HuH-7 (cell line): ENCODE results near the gene CAPN13.
"Not testable (repeated sequence)": the region's sequence is repeated elsewhere in the genome, so short reads cannot be mapped to it uniquely, and the experiment has no call there.

Experiments
- DNase-seq: peaks from one replicate; pipeline ENCODE4 v3.0.0; 2011; ENCODE audit warnings: low spot score

CAPN13 gene

DNA sequence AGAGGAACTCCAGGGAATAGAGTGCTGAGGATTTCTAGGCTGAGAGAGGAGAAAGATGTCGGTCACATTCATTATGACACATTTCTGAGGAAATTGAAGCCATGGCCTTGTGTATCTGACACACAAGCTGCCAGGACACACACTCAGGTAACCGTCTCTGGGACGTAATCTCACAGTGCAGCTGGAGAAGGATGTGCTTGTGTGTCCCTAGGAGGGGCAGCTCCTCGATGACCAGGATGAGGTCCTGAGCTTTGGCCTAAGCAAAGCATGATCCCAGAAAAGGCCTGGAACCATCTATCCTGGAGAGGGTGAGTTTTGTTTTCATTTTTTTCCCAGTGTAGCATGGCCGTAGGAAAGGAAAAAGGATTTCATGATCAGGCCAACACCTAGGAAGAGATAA, 102.2 kb downstream of the CAPN13 start:
- no peak for DNase-seq

DNA sequence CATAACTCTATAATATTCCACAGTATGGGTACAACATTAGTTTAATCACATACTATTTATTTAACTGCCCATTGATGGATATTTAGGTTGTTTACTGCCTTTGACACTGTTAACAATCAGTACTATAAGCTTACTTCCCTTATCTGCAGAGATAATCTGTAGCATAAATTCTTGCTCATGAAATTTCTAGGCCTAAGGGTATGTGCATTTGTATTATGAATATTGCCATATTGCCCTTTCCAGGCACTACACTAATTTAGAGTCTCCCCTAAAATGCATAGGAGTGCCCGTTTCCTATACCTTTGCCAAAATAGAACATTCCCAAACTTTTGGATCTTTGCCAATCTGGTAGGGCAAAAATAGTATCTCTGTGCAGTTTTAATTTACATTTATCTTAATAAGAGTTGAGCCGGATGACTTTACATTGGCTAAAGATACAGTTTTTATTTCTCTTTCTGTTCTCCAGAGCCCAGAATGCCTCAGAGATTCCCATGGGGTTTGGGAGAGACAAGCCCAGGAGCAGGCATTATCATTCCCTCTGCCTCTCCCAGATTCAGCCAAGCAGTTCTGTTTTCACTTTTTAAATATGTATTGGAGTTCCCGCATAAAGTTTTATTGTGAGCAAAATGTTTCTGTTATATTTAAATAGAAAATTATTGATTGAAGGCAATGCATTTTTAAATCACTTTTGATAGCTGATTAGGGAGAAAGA, 102.8 kb downstream of the CAPN13 start:
- DNase-seq: no peak

DNA sequence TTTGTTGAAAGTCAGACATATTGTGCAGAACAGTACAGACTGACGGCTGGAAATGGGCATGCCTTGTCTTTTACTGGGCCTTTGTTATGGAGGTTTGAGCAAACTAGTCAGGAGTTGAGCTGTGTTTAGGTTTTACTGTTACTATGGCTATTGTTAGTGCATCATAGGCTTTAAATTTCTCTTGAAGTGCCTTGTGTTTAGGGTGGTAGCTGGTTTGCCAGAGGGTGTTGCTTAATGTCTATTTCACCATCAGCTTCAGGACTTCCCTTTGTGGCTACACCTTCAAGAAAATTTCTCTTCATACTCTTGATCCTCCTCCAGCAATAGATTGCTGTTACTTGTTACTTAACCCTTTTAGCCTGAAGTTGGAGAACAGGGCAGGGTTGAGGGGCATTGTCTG, 104.6 kb downstream of the CAPN13 start:
- no peak for DNase-seq

DNA sequence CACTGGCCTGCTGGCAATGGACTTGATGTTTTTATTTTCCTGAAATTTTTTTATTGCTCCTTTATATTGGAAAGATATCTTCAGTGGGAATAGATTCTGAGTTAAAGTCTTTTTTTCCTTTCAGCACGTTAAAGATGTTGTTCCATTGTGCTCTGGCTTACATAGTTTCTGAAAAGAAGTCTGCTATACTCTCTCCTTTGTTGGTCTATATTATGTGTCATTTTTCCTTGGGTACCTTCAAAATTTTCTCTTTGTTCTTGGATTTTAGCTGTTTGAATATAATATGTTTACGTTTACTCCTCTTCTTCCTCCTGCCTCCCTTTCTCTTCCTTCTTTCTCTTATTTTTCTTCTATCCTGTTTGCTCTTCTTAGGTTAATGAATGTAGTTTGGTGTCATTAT, 105.5 kb downstream of the CAPN13 start:
- DNase-seq: no peak

DNA sequence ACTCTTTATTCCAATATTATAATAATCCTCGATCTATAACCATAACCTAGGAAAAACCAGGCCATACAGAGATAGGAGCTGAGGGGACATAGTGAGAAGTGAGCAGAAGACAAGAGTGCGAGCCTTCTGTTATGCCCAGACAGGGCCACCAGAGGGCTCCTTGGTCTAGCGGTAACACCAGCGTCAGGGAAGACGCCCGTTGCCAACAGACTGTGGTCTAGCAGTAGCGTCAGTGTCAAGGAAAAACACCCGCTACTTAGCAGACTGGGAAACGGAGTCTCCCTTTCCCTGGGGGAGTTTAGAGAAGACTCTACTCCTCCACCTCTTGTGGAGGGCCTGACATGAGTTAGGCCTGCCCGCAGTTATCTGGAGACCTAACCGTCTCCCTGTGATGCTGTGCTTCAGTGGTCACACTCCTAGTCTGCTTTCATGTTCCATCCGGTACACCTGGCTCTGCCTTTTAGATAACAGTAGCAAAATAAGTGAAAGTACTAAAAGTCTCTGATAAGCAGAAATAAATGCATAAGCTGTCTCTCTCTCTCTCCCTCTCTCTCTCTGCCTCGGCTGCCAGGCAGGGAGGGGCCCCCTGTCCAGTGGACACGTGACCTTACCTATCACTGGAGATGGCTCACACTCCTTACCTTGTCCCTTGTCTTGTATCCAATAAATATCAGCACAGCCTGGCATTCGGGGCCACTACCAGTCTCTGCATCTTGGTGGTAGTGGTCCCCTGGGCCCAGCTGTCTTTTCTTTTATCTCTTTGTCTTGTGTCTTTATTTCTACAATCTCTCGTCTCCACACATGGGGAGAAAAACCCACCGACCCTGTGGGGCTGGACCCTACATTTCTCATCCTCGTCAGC, 109.8 kb downstream of the CAPN13 start:
- not testable (repeated sequence) for DNase-seq

DNA sequence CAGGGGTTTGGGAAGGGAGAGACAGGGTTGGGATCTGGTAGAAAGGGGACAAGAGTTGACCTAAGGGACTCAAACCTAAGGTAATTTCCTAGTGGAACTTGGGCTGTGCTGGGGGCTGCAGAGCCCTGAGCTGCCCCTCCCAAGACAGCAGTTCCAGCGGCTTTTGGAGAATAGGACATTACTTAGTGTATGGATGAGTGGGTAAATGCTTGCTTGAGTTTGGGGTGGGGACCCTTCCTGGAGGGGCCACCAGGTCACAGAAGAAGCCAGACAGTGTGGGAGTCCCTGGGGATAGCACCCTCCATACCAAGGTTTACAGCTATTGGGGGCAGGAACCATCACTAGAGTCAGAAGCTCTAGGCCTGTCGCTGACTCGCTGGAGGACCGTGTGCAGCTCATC, 111.5 kb downstream of the CAPN13 start:
- DNase-seq: no peak

DNA sequence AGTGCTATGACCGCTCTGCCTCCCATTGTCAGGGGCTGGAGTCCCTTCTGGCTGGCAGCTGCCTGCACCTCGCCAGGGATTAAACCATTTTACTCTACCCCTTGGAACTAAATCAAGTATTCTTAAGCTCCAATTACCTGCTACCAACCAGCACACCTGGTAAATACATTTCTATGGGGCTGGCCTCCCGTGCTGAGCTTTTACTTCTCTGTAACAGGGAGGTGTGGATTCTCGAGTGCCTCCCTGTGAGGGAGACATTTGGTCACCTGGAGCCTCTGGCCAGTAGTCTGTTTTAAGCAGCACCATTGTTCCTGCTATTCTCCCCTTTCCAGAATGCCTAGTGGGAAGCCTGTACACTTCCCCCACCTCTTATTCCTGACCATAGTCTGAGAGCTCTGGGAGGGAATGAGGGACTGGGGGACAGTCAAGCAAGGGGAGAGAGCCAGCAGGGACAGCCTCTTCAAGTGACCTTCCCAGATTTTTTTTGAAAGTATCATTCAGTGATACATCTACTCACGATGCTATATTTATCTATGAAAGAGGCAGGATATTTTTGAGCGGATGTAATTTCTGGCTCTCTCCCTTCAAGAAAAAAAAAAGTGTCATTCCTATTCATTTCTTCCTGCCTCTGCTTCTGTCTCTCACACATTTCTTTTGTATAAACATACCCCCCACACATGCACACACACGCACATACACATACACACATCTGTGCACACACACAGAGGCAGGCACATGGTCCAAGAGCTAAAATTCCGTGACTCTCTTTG, 112.8 kb downstream of the CAPN13 start:
- no peak for DNase-seq

DNA sequence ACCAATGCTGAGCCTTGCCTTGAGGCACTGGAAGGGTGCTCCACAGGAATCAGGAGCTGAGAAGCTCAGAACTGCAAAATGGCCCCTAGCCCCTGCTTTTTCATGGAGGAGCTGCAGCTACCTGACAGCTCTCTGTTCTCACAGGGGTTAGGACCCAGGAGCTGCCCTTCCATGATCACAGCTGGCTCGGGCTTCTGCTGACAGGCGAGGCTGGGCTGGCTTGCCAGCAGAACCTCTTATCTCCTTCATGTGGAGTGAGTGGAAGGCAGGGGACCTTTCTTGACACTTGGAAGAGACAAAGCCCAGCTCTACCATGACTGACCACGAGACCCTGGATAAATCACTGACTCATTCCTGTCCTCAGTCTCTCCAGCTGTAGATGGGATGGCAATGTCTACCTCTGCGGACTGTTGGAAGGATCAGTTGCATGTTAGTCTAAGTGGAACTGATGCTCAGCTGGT, 113.4 kb downstream of the CAPN13 start:
- DNase-seq: no peak

DNA sequence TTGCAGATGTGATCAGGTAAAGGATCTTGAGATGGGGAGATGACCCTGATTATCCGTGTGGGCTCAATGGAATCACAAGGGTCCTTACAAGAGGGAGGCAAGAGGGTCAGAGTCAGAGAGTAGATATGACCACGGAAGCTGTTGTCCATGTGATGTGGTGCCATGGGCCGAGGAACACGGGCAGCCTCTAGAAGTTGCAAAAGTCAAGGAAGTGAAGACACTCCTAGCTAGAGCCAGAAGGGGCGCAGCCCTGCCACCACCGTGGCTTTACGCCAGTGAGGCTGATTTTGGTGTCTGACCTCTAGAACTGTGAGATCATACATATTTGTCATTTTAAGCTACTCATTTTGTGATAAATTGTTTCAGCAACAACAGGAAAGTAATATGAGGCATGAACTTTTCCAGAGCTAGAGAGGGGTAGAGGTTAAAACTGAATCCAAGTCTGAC, 114.4 kb downstream of the CAPN13 start:
- no peak for DNase-seq

DNA sequence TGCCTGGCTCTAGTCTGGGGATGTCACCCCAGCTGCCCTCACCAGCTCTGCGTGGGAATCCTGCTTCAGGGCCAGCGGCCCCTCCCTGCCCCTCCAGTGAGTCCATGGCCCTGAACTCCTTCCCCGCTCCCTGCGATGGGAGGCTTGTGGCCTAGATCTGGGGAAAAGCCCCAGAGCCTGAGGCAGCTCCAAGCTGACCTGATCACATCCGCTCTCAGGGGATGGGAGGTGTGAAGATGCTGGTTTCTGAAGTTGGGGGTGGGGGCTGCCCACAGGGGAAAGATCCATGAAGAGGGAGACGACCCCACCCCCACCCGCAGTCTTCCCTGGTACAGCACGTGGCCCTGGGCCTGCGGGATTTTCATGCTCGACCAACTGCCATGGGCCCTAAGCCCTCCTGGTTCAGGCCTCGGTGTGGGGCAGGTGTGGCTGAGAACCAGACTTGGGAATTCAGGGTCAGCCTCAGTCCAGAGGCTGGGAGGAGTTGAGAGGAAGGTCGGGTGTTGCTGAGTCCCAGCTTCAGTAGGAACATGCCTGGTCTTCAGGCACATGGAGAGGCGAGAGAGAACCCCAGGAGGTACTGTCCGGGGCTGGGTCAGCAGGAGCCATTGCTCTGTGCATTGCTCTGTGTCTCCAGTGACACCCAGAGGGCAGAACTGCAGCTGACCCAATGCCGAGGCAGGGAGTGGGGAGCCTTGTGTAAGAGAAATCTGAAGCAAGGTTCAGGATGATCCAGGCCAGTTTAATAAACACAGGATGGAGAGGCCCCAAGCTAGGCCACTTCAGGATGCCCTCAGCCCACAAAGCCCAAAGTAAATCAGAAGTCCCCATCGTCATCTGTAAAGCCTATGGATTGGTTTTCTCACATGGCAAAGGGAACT, 115.1 kb downstream of the CAPN13 start:
- no peak for DNase-seq

DNA sequence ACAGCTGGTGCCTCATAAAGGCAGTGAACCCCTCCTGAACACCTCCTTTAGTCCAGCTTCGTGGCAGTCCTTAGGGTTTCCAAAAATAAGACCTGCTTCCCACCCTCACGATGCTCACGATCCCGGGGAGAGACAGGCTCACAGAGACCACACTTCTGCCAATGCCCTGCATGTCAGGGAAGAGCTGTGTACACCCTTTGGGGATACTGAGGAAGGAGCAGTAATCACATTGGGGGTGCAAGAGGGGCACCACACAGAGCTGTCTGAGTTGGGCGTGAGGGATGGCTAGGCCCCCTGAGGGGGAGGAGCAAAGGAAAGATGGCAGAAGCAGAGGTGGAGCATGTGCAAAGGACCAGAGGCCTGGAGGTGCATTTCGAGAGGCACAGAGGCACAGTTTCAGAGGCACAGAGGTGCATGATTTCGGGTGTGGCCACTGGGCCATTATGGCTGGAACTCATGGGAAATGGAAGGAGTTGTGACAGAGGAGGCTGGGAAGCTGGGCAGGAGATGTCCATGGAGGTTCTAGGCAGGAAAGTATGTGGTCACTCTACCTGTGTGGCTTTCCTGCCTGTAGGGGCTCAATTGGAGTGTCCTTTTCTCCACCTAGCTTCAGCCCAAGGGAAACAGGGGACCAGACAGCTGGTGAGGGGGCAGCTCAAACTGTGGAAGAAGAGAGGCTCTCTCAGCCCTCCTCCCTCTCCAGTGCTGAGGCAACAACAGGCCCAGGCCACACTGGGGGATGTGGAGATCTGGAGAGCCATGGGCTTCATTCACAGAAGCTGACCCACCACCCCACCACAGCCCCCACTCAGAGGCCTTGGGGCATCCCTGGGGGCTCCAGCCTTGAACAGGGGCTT, 115.9 kb downstream of the CAPN13 start:
- DNase-seq: no peak

DNA sequence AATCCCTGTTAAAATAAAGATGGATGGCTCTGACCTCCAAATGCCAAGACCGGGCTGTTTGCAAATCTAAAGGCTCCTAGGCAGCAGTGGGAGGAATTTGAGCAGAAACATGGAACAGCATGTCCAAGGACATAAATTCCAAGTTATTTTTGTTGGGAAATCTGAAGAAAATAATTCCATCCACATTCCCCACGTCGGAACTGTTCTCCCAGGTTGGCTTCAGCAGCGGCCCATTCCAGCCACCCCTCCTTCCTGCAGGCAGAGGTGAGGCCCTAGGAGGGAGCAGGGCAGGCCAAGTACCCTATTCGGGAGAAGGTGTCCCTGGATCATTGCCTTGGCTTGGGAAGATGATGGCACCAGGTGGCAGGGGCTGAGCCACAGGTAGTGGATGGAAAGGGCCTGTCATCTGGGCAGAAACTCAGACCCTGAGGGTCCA, 117.1 kb downstream of the CAPN13 start:
- DNase-seq: no peak

DNA sequence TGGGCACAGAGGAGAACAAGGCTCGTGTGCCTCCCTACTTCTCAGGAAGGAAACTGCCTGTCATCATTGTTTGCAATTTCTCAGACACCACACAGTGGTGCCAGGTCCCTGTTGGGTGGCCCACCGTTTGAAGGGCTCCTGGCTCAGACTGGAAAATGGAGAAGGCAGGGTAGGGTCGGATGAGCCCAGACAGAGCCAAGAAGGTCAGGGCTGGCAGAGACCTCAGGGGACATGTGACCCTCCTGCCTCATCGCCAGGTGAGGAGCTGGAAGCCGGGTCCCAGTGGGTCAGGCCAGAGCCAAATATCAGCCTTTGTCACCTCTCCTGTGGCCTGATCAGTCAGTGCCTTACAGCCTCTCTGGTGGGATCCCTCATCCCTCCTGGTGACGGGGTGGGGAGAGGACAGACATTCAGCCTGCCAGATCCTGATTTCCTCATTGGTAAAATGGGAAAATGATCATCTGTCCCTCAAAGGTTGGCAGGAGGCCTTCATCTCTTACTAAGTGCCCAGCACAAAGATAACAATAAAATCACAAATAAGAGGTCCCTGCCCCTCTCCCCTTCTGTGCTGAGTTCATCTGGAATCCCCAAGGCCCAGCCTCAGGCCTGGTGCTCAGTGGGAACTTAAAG, 117.6 kb downstream of the CAPN13 start:
- no peak for DNase-seq

DNA sequence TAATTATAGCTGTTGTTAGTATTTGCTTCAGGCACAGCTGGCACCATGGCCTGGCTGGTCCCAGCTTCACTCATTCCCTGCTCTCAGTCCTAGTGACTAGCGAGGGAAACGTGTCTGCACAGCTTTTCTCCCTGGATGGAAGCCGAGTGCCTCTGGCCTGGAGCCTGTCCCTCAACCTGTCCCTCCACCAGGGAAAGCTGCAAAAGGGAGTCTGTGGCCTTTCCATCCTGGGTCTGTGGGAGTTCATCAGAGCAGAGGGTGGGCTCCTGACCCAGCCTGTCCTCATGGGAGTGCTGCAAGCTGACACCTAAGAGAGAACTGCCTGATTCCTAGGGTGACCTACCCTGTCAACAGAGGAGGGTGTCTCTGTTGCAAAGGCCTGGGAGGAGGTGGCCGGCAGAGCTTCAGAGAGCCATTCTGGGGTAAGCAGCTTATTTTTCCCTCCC, 118.3 kb downstream of the CAPN13 start:
- DNase-seq: no peak

DNA sequence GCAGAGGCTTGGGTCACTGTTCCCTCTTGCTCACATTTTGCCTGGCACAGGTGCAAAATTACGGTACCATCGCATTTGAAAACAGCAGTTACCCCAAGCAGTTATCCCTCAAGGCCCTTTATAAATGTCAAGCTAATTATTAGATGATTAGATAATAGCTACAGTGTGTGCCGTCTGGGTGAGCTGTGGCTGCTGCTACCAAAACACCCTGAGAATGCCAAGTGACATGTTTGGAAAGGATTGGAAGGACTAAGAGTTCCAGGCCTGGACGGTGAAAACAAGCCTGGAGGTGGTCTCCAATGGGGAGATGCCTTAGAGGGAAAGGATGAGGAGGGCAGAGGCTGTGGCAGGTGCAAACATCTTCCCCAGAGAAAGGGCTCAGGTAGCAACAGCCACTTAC, 120.6 kb downstream of the CAPN13 start:
- DNase-seq: no peak

DNA sequence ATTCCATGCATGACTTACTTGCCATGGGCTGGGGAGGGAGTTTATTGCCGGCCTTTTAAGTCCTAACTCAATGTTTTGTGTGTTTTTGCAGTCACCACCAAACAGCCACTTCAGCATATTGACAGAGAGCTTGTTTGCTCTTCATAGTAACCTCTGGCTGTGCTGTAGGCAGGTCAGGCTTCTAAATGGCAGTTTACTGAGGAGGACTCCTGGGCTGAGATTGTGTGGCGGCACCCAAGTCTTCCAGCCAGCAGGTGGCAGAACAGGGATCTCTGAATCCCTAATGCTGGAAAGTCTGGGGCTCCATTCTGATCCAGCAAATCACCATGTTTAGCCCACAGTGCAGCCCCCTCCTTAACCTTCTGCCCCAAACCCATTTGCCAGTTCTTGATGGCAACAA, 121.2 kb downstream of the CAPN13 start:
- peak; percentile 58 for DNase-seq

DNA sequence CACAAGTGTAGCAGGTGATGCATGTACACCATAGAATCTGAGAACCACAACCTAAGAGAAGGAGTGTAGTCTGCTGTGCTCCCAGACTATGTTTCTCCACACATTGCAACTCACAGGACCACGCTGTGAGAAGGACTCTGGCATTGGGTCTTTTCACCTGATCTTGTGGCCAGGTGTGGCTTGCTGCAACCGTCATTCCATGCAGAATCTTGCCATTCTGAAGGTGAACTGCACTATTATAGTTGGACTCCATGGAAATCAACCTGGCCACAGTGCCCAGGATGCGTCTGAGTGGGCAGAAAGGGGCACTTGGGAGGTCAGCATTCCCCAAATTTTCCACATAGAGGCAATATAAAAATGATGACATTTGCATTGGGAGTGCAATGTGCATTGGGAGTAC, 122.2 kb downstream of the CAPN13 start:
- no peak for DNase-seq

DNA sequence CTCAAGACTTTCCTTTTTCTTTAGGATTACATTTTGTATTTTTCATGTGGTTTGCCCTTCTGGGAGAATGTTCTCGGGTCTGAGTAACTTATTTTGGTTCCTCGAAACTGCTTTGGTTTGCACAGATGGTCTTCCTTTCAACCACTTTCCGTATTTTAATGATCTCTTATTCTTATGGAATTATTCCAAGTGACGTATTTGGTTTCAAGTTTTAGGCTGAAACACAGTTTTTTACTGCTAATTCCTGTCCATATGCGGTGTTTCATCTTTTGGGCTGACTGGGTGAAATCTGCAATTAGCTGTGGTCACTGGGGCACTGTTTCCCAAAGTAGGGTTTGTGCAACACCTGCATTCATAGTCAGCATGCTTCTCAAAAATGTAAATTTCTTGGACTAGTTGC, 122.7 kb downstream of the CAPN13 start:
- no peak for DNase-seq

DNA sequence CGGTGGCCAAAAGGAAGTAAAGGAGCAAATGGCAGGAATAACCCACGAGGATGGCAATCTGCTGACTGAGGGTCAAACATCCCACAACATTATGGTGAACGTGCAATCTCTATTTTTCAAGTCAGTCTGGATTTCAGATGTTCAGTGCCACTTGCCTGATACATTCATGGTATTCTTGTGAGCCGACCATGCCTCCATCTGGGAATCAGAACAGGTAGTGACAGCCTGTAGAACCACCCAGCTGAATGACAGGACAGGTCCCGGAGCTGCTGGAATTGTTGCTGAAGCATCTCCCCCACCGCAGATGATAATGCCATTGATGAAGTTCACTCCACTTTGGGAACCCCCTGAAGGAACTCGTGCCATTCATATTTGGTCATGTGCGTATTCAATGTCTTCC, 123.2 kb downstream of the CAPN13 start:
- DNase-seq: no peak
